Smooth muscle cell (in vitro differentiated cells): ENCODE results near the gene LAPTM5. TPM values are rescaled to one million over a fixed set of nuclear protein-coding genes. Genes with fewer than 3 reads are reported as not detected.
"Not testable (repeated sequence)": the region's sequence is repeated elsewhere in the genome, so short reads cannot be mapped to it uniquely, and the experiment has no call there.

Source experiments
- DNase-seq: peaks from one replicate; lab custom pipeline; 2025; ENCODE audit not compliant: unreplicated experiment; lab: John Stamatoyannopoulos, UW
- H2AFZ ChIP-seq: fragments of 200-600 bp; sonication (generic); 2 replicates; pipeline ENCODE4 v1.6.0; 2016; ENCODE audit warnings: antibody characterized with exemption, low read depth, mild to moderate bottlenecking
- H3F3A ChIP-seq: fragments of 200-600 bp; sonication (generic); 2 replicates; pipeline ENCODE4 v1.6.0; 2017; ENCODE audit warnings: antibody characterized with exemption, low read depth
- H3K27ac ChIP-seq: fragments of 200-600 bp; sonication (generic); 2 replicates; pipeline ENCODE4 v1.5.1; 2016; ENCODE audit warnings: low read depth, mild to moderate bottlenecking
- H3K27me3 ChIP-seq: fragments of 200-600 bp; sonication (generic); 2 replicates; pipeline ENCODE4 v1.6.1; 2016; ENCODE audit warnings: low read depth, mild to moderate bottlenecking
- H3K36me3 ChIP-seq: fragments of 200-600 bp; sonication (generic); 2 replicates; pipeline ENCODE4 v1.5.1; 2016; ENCODE audit warnings: low read depth
- H3K4me1 ChIP-seq: fragments of 200-600 bp; sonication (generic); 2 replicates; pipeline ENCODE4 v1.5.1; 2016; ENCODE audit warnings: low read depth
- H3K4me2 ChIP-seq: fragments of 200-600 bp; sonication (generic); 2 replicates; pipeline ENCODE4 v1.6.0; 2016; ENCODE audit warnings: mild to moderate bottlenecking
- H3K4me3 ChIP-seq: fragments of 200-600 bp; sonication (generic); 2 replicates; pipeline ENCODE4 v1.5.1; 2016; ENCODE audit warnings: mild to moderate bottlenecking
- H3K79me2 ChIP-seq: fragments of 200-600 bp; sonication (generic); 2 replicates; pipeline ENCODE4 v1.6.0; 2016; ENCODE audit warnings: low read depth, mild to moderate bottlenecking
- H3K9ac ChIP-seq: fragments of 200-600 bp; sonication (generic); 2 replicates; pipeline ENCODE4 v1.6.0; 2016; ENCODE audit warnings: low read depth
- H3K9me3 ChIP-seq: fragments of 200-600 bp; sonication (generic); replicated peaks from 2 replicates; pipeline ENCODE4 v1.5.1; 2016; ENCODE audit warnings: low read depth
- H4K20me1 ChIP-seq: fragments of 200-600 bp; sonication (generic); 2 replicates; pipeline ENCODE4 v1.6.0; 2016; ENCODE audit warnings: low read depth
- CTCF ChIP-seq: fragments of 200-600 bp; sonication (generic); IDR thresholded peaks from 2 replicates; pipeline ENCODE4 v1.5.1; 2017; ENCODE audit warnings: borderline replicate concordance, mild to moderate bottlenecking, antibody characterized with exemption; ENCODE audit not compliant: insufficient read depth, poor library complexity, severe bottlenecking
- WGBS: methylation state at CpG from one replicate; pipeline ENCODE4 v1.1.7; 2016; ENCODE audit warnings: low lambda C conversion rate; 5-methylcytosine and 5-hydroxymethylcytosine counted together
- polyA plus RNA-seq: library from polyadenylated mRNA; unstranded; fragments of >200 nt; fragmentation: Nextera tagmentation; extraction: Ambion mirVana; gene quantifications from 2 replicates; pipeline ENCODE4 v1.2.1, GENCODE V29; 2016
- total RNA-seq: library from RNA; depleted of rRNA; stranded (reverse); fragments of >200 nt; gene quantifications from 2 replicates; pipeline ENCODE4 v1.2.3, GENCODE V29; 2014

The LAPTM5 gene
- total and polyA plus RNA-seq, 2 experiments from 2014 or later = 0.63 to 1.4 TPM

- H3K4me2 ChIP-seq = no peak overlapping the region
- H3K27me3 ChIP-seq = no peaks in the 10 kb centered on the region
- no peaks in the 10 kb centered on the region for H3K79me2 ChIP-seq
- H3K4me1 ChIP-seq = no peaks in the 10 kb centered on the region
- no peaks in the 10 kb centered on the region for H3K9me3 ChIP-seq
- no peak for TF ChIP-seq CTCF
- no peaks in the 10 kb centered on the region for H4K20me1 ChIP-seq
- H3K36me3 ChIP-seq = no peaks in the 10 kb centered on the region
- H3F3A ChIP-seq = no peaks in the 10 kb centered on the region
- H3K9ac ChIP-seq = no peak overlapping the region
- no peak overlapping the region for H3K4me3 ChIP-seq
- no peak overlapping the region for H3K27ac ChIP-seq
- H2AFZ ChIP-seq = no peak overlapping the region
- no peak for DNase-seq
- 92% methylated on average over 16 of the region's 16 CpGs for whole genome bisulfite sequencing
Observed at GRCh38 chr1:30793209-30793608, 35.6 kb upstream of the LAPTM5 start.

DNA sequence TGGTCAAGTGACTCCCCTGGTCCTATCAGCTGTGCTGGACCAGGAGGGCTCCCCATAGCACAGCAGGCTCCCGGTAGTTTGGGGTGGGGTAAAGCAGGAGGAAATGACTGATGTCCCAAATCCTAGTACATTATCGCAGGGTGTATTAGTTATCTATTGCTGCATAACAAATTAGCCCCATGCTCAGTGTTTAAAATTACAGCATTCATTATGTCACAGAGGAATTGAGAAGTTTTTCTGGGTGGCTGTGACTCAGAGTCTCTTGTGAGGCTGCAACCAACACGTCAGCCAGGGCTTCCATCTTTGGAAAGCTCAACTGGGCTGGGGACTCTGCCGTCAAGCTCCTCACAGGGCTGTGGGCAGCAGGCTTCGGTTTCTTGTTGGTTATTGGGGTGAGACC is 34.3 kb upstream of the LAPTM5 start:
- Histone ChIP-seq H4K20me1 (no peaks in the 10 kb centered on the region), H3K27me3 (no peaks in the 10 kb centered on the region), H3K4me2 (no peak overlapping the region), H3K36me3 (no peaks in the 10 kb centered on the region), H3K9ac (no peak overlapping the region), H3K9me3 (no peaks in the 10 kb centered on the region), H3K4me1 (no peaks in the 10 kb centered on the region), H3K79me2 (no peaks in the 10 kb centered on the region), H3F3A (no peaks in the 10 kb centered on the region), H2AFZ (no peak overlapping the region), H3K4me3 (no peak overlapping the region), H3K27ac (no peak overlapping the region)
- TF ChIP-seq CTCF = no peak
- 84% methylated on average over 5 of the region's 5 CpGs for WGBS
- DNase-seq = no peak

DNA sequence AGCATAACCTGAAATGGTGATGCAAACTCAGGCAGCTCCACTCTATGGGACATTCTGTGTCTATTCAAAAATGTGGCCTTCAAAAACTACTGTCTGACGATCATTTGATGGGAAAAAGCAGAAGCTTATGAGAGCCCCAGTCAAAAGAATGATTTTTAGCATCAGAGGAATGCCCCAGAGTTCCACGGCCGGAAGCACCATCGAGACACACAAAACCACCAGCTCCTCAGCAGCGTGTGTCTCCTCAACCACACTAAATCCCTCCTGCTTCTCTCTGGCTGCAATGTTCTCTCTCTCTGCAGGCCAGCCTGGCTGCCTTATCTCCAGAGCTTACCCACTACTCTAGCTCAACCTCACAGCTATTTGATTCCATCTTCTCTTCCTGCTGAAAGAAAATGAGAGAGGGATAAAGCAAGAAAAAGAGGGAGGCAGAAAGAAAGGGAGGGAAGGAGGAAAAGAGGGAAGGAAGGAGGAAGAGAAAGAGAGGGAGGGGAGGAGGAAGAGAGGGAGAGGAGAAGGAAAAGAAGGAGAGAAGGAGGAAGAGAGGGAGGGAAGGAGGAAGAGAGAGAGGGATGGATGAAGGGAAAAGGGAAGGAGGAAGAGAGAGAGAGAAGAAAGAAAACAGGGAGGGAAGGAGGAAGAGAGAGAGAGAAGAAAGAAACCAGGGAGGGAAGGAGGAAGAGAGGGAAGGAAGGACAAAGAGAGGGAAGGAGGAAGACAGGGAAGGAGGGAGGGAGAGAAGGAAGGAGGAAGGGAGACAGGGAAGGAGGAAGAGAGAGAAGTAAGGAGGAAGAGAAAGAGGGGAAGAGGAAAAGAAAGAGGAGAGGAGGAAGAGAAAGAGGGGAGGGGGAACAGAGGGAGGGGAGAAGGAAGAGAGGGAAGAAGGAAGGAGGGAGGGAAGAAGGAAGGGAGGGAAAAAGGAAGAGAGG is 33.5 kb upstream of the LAPTM5 start:
- DNase-seq = no peak
- no peaks in the 10 kb centered on the region for H3K9me3 ChIP-seq
- no peaks in the 10 kb centered on the region for H3F3A ChIP-seq
- H3K9ac ChIP-seq = no peak overlapping the region
- no peak overlapping the region for H3K27ac ChIP-seq
- no peak overlapping the region for H3K4me3 ChIP-seq
- peak overlapping the region; percentile 56 for H3K4me2 ChIP-seq
- no peaks in the 10 kb centered on the region for H3K36me3 ChIP-seq
- H2AFZ ChIP-seq = no peak overlapping the region
- no peaks in the 10 kb centered on the region for H3K27me3 ChIP-seq
- no peak for TF ChIP-seq CTCF
- H3K79me2 ChIP-seq = no peaks in the 10 kb centered on the region
- H4K20me1 ChIP-seq = no peaks in the 10 kb centered on the region
- WGBS = 13% methylated on average over 5 of the region's 5 CpGs
- no peaks in the 10 kb centered on the region for H3K4me1 ChIP-seq

GRCh38 chr1:30790256-30790525 is 32.6 kb upstream of the LAPTM5 start:
- not testable (repeated sequence) for H2AFZ ChIP-seq, H3K79me2 ChIP-seq, H3K4me3 ChIP-seq, H4K20me1 ChIP-seq, H3K27me3 ChIP-seq, H3K4me1 ChIP-seq, H3K9ac ChIP-seq, H3K4me2 ChIP-seq, H3F3A ChIP-seq, H3K9me3 ChIP-seq, DNase-seq, H3K27ac ChIP-seq, H3K36me3 ChIP-seq
- WGBS = 86% methylated on average over 5 of the region's 5 CpGs
